PC-9 (cell line): ENCODE measurements around the gene MINPP1.

Experiments
- EZH2 ChIP-seq: fragments of 200-600 bp; sonication (generic); IDR thresholded peaks from 2 replicates; pipeline ENCODE4 v1.8.0; 2017; ENCODE audit warnings: antibody characterized with exemption, low read depth
- TF ChIP-seq, protein P1 (sequence below): fragments of 200-600 bp; sonication (generic); conservative IDR thresholded peaks from 2 replicates; pipeline ENCODE4 v1.6.1; 2017; ENCODE audit warnings: mixed run types, antibody characterized with exemption, mild to moderate bottlenecking, moderate library complexity

- TF ChIP-seq, protein P1, sequence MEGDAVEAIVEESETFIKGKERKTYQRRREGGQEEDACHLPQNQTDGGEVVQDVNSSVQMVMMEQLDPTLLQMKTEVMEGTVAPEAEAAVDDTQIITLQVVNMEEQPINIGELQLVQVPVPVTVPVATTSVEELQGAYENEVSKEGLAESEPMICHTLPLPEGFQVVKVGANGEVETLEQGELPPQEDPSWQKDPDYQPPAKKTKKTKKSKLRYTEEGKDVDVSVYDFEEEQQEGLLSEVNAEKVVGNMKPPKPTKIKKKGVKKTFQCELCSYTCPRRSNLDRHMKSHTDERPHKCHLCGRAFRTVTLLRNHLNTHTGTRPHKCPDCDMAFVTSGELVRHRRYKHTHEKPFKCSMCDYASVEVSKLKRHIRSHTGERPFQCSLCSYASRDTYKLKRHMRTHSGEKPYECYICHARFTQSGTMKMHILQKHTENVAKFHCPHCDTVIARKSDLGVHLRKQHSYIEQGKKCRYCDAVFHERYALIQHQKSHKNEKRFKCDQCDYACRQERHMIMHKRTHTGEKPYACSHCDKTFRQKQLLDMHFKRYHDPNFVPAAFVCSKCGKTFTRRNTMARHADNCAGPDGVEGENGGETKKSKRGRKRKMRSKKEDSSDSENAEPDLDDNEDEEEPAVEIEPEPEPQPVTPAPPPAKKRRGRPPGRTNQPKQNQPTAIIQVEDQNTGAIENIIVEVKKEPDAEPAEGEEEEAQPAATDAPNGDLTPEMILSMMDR: no peak
- no peak for TF ChIP-seq EZH2
Measured at GRCh38 chr10:87545783-87546182, 41.1 kb downstream of the MINPP1 start.
